ENCODE measurements around the gene ARRB2.
"Not testable (repeated sequence)": the region's sequence is repeated elsewhere in the genome, so short reads cannot be mapped to it uniquely, and the experiment has no call there.

ARRB2 gene

DNA sequence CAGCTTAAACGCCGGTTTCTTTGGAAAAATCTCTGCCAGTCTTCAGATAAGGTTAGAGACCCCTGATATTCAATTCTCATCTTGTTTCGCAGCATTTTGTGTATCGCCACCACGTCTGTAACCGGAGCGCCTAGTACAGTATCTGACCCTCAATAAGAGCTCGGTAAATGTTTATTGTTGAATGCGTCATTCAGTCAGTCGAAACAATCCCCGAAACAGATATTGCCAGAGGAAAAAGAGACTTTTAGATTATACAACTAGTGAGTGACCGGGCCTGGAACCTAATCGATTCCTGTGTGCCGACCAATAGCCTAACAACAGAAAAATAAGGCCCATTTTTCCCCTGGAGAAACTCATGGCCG lies 7.1 kb upstream of the ARRB2 start:
- DNase-seq, result no peak

GRCh38 chr17:4704574-4704907 lies 5.9 kb upstream of the ARRB2 start:
- DNase-seq, result not testable (repeated sequence)

- no peak for DNase-seq
Measured at GRCh38 chr17:4704991-4705390, 5.4 kb upstream of the ARRB2 start.

GRCh38 chr17:4706121-4706520 lies 4.3 kb upstream of the ARRB2 start:
- no peak for DNase-seq

DNA sequence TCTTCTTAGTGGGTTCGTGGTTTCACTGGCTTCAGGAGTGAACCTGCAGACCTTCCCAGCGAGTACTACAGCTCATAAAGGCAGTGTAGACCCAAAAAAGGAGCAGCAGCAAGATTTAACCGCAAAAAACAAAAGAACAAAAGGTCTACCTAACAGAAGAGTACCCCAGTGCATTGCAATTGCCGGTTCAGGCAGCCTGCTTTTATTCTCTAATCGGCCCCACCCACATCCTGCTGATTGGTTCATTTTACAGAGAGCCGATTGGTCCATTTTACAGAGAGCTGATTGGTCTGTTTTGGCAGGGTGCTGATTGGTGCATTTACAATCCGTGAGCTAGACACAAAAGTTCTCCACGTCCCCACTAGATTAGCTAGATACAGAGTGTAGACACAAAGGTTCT lies 2.0 kb upstream of the ARRB2 start:
- DNase-seq, result peak in 4 of 5 experiments; percentile 23 to 75 (median 41)

DNA sequence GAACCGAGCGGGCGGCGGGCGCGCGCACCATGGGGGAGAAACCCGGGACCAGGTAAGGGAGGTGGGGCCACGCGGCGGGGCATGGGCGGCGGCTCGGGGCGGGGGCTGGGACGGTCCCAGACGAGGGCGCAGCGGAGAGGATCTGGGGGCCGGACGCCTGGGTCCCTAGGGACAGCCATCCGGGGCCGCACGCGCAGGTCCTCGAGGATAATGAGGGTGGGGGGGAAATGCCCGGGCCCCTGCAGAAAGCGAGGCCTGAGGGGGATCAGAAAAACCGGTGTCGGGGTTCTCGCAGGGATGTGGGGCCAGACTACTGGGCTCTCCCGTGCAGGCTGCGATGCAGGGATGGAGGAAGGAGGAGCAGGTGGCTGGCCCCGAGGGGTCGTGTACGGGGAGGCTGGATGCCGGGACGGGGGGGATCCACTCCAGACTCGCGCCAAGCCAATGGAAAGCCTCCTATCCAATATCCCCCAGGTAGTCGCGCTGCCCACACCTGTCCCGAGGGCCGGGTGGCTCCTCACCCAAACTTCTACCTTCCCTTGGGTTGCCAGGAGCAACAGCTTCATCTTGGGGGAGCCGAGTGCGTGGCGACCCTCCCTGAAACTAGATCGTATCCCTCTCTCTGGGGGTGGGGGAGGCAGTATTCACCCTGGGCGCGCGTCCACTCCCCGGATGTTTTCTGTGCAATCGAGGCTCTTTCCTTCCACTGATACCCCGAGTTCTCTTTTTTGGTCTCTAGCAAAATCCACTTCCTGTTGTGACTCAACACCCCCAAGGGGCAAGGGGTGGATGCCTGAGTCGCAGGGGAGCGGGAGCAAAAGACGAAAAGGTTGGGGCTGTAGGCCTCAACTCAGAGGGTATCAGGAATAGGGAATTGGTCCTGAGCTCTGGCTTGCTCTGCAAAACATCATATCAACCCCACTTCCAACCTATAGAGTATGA lies 532 bp downstream of the ARRB2 start:
- peak in 3 of 5 experiments; percentile 12 to 82 (median 19) for DNase-seq

DNA sequence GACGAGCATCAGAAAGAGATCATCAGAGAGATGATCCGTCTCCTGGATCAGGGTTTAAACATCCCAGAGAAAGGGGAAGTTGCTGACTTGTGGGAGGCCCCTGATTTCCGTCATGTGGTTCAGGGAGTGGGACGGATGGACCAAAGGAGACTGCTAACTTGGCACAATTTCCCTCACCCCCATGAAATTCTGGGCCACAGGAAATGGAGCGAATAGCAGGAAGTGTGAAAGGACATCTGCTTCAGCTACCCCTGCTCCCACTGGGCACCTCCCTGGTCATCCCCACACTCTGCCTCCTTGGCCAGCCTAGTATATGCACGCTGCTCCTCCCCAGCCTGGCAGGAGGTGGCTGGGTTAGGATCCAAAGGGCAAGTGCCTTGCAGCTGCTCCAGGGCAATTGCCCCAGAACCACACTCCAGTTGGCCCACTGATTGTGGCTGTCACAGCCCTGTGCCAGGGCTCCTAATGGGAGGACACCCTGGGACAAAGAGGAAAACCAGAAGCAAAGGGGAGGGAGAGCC lies 1.3 kb downstream of the ARRB2 start:
- DNase-seq, result no peak

GRCh38 chr17:4712526-4712925 lies 2.1 kb downstream of the ARRB2 start:
- DNase-seq, result peak in 1 of 5 experiments; percentile 29

GRCh38 chr17:4714340-4715062 lies 4.1 kb downstream of the ARRB2 start:
- DNase-seq, result not testable (repeated sequence)

DNA sequence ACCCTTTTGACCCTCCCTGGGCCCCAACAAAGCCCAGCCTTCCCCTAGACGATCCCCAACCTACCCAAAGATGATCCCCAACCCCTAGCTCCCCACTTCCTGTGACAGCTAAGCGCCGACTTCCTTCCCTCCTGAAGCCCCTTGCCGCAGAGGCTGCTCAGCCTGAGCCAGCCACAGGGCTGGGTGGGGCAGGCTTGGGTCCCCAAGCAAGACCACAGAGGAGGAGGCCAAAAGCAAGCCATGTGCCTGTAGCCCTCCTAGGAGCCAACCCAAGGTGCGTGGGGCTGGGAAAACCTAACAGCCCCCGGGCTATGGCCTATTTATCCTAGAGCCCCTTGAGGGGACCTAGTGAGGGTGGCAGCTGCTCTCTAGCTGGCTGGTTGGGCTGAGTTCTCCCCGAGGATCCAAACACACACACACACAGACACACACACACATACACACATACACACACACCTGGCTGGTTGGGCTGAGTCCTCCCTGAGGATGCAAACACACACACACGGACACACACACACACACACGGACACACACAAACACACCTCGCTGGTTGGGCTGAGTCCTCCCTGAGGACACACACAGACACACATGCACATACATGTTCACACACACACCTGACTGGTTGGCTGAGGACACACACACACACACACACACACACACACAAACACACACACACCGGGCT lies 4.8 kb downstream of the ARRB2 start:
- DNase-seq, result peak in 4 of 5 experiments; percentile 19 to 85 (median 52)

- DNase-seq, result no peak
Measured at GRCh38 chr17:4716081-4716480, 5.6 kb downstream of the ARRB2 start.

DNA sequence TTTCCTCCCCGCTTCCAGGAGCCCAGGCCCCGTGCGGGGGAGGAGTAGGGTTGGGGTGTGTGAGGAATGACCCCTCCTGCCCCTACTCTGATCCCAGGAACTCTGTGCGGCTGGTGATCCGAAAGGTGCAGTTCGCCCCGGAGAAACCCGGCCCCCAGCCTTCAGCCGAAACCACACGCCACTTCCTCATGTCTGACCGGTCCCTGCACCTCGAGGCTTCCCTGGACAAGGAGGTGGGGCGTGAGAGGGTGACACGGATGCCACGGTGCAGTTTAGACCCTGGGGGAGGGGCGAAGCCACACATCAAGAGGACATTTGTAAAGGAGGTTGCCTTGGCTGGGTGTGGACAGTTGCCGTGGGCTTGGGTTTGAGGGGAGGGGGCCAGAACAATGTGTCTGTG lies 7.4 kb downstream of the ARRB2 start:
- no peak for DNase-seq

DNA sequence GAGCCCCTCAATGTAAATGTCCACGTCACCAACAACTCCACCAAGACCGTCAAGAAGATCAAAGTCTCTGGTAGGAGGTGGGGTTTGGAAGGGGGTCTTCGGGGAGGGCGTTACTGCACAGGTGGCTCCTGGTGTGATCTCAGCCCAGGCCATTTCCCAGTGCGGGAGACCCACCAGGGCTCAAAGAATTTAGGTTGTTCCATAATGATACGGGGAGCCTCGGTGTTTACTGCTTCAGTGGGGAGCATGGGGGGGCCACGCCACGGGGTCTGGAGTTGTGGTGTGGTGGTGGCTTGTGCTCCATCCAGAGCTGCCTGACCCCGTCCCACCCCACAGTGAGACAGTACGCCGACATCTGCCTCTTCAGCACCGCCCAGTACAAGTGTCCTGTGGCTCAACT lies 7.8 kb downstream of the ARRB2 start:
- DNase-seq, result no peak

- no peak for DNase-seq
Measured at GRCh38 chr17:4719146-4719545, 8.7 kb downstream of the ARRB2 start.

DNA sequence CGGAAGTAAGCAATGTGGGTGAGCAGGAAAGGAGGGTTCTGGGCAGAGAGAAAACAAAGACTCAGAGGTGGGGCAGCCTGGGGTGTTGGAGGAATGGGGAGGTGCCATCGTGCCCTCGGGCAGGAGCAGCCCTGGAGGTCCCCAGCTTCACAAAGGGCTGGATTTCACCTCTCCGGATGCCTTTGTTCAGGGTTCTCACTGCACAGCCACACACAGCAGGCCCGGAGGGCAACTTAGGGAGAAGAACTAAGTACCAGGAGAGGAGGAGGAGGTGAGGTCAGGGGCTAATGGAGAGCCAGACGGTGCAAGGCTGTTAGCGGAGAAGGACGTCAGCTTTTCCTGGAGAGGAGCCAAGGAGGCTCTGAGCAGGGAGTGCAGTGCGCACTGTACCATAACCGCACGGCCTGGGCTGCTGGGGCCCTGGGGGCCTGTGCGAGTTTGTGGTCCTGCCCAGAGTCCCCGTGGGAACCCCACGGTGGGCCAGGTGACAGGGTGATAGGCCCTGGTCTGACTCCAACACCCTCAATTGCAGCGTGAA lies 9.3 kb downstream of the ARRB2 start:
- no peak for DNase-seq

- no peak for DNase-seq
Measured at GRCh38 chr17:4720787-4721186, 10.4 kb downstream of the ARRB2 start.

DNA sequence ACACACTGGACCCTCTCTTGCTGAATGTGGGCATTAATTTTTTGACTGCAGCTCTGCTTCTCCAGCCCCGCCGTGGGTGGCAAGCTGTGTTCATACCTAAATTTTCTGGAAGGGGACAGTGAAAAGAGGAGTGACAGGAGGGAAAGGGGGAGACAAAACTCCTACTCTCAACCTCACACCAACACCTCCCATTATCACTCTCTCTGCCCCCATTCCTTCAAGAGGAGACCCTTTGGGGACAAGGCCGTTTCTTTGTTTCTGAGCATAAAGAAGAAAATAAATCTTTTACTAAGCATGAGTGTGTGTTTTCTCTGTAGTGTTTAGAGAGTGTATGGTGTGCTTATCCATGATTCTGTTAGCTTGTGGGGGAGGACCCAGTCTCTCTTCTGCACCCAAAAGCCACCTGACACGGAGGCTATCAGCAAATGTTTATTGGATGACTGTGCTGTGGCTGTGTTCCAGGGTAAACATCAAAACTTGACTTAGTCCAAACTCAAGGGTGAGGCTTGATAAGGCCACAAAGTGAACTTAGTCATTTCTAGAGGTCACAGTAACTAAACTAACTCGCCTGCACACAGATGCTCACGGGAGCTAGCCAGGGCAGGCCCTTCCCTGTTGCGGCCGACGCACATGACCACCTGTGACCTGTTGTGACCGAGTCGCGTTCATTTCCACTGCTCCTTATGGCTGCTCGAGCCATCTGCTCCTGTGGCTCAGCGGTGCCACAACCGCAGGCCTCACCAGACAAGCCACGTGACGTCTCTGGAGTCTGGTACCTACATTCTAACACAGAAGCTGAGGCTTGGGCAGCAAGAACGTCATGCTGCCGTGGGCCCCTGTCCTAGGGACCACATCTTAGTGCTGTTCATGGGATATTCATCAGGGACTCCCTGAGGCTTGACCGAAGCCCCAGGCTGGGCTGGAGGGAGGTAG lies 11.0 kb downstream of the ARRB2 start:
- DNase-seq, result peak in 1 of 5 experiments; percentile 47

DNA sequence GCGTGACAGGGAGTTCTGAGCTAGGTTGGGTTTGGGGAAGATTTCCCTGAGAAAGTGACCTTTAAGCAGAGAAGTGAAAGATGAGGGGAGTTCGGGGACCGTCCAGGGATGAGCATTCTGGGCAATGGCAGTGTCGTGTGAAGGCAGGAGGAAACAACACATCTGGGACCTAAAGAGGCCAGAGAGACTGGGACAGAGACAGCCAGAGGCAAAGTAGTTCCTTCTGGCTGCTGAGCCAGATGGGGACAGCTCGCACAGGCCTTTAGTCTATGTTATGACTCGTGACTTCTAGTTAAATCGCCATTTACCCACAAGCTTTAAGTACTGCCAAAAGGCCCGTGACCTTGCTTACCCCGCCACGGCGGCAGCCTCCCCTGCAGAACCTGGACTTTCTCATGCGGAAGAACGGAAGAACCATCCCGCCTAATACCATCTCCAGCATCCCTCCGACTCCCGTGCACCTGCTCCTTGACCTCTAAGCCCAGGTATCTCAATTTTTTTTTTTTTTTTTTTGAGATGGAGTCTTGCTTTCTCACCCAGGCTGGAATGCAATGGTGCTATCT lies 12.3 kb downstream of the ARRB2 start:
- no peak for DNase-seq

DNA sequence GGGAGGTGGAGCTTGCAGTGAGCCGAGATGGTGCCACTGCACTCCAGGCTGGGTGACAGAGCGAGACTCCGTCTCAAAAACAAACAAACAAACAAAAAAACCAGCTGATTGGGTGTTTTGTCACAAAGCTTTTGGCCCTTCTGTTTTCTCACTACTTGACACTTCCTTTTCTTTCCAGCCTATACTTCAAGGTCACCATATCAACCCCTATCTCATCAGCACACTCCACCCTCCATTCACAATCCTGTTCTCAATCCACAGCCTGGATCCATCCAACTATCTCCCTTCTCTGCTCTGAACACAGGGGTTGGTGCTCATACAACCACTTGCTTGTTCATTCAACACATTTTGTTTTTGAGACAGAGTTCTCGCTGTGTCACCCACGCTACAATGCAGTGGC lies 14.2 kb downstream of the ARRB2 start:
- DNase-seq, result no peak

DNA sequence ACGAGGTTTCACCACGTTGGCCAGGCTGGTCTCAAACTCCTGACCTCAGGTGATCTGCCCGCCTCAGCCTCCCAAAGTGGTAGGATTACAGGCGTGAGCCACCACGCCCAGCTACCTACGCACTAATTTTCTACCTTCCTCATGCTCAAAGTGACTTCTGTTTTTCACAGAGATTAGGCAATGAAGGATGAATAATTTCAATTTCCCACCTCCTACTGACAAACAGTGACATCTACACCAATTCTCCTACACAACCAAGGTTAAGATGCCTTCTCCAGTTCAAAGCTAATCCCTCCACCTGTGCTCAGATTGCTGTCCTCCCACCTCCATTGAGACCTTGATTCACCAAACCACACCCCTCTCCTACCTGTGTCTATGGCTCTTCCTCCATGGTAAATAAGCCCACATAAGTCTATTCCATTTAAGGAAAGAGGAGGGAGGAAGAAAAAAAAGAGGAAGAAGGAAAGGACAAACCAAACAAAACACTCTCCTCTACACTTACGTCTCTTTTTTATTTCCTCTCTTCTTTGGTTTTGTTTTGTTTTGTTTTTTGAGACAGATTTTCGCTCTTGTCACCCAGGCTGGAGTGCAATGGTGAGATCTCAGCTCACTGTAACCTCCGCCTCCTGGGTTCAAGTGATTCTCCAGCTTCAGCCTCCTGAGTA lies 15.3 kb downstream of the ARRB2 start:
- no peak for DNase-seq

DNA sequence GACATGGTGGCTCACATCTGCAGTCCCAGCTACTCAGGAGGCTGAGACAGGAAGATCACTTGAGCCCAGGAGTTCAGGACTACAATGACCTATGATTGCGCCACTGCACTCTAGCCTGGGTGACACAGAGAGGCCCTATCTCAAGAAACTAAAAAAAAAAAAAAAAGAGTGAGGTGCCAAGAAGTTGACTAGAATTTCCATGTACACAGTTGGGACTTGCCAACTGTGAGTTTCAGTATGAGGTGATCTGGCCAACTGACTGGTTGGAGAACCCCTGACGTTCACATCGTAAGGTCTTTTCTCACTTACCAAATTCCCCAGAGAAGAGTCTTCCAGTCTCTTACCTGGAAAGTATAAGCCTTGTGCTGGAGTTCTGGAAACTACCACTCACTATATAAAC lies 17.7 kb downstream of the ARRB2 start:
- peak in 1 of 5 experiments; percentile 57 for DNase-seq
